ENCODE results near the gene MYO1H.
A peak's percentile ranks its signal among the peaks of the same experiment; 100 is the strongest.

MYO1H gene

DNA sequence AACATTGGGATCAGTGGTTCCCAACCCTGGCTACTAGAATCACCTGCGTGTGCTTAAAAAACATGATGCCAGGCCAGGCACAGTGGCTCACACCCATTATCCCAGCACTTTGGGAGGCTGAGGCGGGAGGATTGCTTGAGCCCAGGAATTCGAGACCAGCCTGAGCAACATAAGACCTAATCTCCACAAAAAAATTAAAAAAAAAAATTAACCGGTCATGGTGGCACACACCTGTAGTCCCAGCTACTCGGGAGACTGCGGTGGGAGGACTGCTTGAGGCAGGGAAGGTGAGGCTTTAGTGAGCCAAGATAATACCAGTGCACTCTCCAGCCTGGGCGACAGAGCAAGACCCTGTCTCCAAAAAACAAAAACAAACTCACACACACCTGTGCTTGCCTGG lies 127.4 kb downstream of the MYO1H start:
- no peak for DNase-seq

DNA sequence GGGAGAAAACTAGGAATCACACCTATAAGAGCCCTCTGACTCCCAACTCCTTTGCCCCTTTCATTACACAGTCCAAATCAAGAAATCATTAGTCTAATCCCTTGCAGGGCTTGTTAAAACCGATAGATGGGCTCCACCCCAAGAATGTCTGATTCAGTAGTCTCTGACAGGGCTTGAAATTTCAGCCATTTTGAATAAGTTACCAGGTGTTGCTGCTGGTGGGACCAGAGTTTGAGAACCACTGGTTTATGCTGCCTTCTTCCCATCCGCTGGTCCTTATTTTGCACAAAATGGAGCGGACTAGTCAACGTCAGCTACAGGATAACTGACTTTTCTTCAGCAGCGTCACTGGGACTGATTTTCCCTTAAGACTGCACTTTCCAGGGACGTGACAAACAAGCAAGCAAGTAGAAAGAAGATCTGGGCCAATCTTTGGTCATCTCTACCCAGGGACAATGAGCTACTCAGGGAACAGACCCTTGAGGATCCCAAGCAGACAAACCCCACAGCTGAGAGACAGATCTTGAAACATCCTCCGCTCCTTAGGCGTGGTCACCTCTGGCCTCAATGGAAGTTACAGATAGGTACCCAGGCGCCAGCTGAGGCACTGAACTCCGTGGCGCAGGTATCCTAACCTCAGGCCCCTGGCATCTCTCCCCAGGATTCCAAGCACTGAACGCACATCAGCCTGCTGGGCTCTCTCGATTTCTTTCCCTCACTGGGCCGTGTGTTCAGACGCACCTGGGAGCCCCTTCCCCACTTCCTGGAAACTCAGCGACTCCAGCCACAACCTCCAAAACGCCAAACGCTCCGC lies 128.5 kb downstream of the MYO1H start:
- DNase-seq: no peak

DNA sequence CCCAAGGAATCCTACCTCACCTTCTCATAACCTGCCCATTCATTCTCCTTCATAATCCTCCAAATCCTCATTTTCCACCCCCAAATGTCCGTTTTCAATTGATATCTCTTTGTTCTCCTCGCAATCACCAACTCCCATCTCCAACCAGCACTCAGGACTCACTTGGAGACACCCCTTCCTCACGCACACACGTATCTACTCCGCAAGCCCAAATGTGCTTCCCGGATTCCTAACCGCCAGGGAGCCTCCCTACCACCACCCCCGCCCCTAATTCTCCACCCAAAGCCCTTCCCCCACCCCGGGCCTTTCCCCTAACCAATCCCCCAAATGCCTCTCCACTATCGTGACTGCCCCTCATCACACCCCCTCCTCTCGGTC lies 129.1 kb downstream of the MYO1H start:
- DNase-seq: no peak

DNA sequence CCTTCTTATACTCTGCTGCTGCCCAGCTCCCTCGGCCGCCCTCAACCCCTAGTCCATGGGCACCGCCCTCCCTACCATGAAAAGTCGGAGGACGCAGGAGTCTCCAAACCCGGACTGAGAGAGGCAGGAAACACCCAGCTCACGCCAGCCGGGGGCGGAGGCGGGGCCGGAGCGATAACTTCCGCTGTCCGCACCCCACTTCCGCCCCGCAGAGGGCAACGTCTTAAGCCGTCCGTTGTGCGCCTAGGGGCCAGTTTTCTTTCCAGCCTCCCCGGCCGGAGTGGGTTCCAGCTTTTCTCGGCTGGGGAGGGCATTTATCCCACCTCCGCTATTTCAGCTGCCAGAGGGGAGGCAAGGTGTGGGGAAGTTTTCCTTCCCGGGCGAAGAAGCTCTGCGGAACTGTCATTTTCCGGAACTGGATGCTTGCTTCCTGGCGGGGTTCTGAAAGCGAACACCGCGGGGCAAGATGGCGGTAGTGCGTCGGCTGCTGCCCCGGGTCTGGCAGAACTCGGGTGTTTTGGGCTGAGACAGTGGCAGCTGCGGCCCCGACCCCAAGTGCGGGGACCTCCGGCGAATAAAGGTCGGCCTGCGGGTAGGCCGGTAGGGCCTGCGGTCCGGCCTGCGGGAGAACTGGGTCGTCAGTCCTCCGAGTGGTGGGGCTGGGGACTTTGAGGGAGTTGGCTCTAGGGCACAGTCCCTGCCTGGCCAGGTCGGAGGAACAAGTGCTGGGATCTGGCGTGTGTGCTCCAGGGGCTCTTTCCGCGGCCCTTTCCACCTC lies 129.7 kb downstream of the MYO1H start, which contains the start of the genes KCTD10 and UBE3B:
KCTD10 (minus strand) TSS at position 116 of the 778 bp plus-strand sequence; CDS start at position 78, 38 bp downstream.
UBE3B (plus strand) TSS at position 450 of the 778 bp plus-strand sequence. CDS start 5,918 bp downstream, outside the sequence.
- peak; percentile 89 for DNase-seq

DNA sequence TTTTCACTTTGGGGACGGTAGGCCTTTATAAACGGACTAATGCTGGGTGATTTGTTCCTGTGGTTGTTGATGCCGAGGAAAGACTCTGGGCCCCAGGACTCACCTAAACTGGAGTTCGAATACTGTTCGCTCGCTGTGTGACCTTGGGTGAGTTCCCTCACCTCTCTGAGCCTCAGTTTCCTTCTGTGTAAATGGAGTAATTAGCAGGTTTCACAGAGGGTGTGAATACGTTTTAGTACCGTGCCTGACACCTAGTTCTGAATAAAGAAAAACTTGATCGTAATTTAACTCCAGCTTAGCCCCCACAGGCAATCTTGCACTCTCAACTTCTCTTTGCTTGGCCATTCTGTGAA lies 130.2 kb downstream of the MYO1H start:
- no peak for DNase-seq

DNA sequence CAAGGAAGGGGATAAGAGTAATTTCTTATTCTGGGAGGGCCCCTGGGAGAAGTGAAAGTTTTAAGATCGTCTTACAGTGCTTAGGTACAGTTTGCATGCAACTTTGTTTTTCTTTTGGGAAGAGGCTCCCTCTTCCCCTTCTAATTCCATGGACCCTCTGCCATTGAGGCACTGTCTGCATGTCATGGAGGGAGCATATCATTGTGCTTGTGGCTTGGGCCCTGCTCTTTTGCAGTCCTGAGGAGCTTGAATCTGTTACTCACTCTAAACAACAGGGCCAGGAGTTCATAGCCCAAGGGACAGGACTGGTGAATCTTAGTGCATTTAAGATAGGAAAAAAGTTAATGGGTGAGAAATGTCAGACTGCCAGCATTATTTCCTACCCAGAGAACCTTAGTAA lies 132.1 kb downstream of the MYO1H start:
- DNase-seq: no peak

DNA sequence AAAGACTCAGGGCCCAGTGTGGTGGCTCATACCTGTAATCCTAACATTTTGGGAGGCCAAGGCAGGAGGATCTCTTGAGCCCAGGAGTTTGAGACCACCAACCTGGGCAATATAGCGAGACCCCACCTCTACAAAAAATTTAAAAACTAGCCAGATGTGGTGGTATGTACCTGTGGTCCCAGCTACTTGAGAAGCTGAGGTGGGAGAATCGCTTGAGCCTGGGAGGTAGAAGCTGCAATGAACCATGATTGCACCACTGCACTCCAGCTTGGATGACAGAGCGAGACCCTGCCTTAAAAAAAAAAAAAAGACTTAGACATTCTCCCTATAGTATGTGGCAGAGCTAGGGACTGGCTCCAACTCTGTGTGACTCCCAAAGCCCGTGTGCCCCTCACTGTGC lies 132.7 kb downstream of the MYO1H start:
- DNase-seq: no peak

DNA sequence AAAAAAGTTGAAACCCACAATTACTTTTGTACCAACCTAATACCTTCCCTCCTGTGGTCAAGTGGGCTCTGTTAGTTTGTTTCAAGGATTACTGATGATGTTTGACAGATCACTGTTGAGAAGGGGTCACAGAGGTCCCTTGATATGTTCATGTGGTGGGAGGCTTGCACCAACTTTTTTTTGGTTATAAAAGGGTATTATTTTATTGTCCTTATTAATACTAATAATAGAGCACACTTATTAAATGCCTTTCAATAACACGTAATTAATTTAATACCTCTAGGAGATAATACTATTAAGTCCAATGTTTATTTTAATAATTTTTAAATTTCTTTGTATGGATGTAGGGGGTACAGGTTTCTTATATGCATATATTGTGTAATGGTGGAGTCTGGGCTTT lies 134.2 kb downstream of the MYO1H start:
- no peak for DNase-seq

DNA sequence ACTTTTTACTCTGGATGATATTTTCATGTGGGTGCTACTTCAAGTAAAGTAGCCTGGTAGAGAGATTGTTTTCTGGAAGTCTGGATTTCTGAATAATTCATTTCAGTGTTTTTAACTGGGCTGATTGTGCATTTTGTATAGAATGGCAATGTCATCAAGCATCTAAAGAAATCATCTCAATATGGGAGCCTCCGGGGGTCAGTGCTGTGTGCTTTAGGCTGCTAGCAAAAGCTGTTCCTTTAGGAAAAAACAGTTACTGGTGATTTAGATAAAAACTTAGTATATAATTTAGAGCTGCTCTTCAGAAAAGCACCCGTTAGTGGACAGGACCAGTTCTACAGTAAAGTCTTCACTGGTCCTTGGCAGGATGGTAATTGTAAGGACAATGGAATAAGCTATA lies 134.8 kb downstream of the MYO1H start:
- DNase-seq: no peak

DNA sequence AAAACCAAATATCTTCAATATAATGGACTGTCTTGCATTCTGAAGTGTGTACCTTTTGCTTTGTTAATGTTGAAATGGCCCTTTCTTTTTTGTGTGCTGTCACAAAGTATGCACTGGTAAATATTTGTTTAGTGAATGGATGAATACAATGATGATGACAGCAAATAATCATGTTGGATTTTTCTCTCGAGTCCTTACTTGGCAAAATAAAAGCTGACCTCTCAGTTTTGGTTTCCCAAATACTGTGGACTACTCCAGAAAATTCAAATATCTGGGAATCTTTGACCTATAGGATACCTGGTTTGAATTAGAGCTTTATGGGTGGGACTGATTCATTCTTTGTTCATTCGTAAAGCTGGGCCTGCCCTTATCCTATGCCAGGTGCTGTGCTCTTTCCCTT lies 135.2 kb downstream of the MYO1H start:
- DNase-seq: no peak

DNA sequence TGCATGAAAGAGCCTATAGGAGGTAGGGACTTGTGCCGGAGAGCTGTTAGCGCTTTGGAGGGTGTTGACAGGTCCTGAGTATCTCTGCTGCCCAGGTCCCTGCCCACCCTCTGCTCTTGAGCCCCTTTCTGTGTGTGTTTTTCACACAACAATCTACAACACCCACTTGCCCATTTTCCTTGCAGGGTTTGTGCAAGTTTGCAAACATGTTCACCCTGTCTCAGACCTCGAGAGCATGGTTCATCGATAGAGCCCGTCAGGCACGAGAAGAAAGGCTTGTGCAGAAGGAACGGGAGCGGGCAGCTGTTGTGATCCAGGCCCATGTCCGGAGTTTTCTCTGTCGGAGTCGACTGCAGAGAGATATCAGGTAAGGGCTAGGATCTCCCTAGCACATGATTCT lies 135.6 kb downstream of the MYO1H start:
- DNase-seq: no peak

DNA sequence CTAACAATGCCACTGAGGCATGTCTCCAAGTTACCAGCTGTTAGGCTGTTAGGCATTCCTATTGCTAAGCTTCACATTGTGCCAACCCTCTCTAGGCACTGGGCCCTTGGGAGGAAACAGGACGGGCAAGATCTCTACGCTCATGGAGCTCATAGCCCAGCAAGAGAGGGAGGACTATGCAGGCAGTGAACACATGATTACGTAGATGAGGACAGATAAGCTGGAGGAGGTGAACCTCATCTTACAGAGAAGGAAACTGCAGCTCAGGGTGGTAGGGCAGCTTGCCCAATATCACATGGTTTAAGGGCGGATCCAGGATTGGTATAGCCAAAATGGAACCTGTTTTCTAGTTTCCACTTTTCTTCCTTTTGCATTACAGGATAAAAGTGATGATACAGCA lies 137.5 kb downstream of the MYO1H start:
- DNase-seq: no peak

DNA sequence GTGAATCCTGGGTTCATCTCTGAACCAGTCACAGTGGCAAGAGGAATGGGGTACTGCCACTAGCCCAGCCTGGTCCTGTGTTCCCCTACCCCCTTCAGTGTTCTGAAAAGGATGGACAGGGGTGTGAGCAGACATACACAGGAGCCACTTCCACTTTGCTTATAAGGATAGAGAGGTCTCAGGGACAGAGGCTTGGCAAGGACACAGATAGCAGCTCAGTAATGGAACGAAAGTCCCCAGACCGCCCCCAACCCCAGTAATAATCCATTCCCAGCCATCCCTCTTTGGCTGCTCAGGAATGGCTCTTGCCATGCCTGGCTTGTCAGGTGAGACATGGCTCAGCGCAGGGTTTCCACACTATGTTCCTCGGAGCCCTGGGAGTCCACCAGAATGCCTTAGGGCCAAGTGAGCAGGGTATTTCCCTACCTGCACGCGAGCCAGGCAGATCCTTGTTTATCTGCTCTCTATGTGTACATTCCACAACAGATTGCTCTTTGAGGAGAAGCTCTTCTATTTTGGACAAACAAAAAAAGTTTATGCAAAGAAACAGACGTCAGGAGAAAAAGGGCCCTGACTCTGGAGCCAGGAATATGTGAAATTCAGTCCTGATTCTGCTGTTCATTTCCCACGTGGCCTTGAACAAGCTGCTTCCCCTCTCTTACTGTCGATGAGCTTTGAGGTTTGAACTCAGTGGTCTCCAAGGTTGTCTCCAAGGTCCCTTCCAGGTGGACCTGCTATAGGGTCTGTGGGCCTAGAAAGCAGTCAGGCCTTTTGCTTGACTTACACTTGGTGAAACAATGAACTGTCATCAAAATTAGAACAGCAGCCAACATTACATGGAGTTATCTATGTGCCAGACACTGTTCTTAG lies 139.7 kb downstream of the MYO1H start:
- no peak for DNase-seq

DNA sequence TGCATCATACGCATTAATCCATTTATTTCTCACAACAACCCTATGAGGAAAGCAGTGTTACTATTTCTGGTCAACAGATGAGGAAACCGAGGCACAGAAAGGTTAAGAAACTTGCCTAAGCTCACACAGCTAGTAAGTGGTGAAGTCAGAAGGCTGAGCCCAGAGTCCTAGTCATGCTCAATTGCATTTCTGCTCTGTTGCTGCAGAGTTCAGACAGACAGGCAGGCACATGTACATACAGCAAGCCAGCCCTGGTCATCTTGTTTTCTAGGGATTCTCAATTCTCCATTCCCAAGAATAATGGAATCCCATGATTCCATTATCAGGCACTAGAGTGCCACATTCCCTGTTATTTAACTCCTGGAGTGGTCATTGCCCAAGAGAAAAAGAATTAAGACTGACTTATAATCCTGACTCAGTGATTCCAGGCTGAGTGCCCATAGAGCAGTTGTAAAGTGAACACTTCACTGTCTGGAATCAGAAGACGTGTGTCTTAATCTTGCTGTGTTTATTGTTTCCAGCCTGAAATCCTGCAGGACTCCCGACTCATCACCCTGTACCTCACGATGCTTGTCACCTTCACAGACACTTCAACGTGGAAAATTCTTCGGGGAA lies 140.5 kb downstream of the MYO1H start:
- DNase-seq: no peak

DNA sequence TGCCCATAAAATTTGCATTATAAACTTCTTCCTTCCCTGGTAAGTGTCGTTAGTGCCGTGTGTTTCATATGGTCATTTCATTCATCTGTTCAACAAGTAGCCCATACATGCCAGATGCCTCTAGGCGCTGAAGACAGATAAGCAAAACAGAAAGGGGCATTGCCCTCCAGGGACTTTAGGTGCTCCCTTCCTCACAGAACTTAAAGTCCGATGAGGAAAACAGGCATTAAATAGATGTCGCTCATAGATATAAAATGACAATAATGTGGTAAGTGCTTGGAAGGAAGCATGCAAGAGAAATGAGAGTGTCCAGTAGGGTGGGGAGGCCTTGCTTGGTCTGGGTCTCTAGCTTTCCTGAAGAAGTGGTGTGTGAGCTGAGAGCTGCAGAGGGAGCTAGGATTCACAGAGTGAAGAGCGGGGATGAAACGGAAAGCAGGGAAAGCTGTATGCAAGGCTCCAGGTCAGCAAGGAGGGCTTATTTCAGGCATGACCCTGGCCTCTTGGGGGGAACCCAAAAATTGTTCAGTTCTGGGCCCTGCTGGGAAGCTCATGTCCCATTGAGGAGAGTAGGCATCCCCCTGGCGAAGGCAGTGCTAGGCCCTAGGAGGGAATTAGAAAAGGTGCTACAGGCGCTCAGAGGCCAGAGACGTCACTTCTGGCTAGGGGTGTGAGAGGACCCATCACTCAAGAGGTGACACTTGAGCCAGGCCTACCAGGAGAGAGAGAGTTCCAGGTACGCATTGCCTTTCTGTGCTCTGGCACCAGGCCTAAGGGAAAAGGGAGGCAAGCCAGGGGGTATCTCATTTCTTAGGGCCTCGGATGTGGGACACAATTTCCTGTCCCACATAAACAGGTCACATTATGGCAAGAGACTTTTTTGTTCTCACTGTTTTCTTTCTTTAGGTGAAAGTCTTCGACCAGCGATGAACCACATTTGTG lies 141.6 kb downstream of the MYO1H start:
- no peak for DNase-seq

DNA sequence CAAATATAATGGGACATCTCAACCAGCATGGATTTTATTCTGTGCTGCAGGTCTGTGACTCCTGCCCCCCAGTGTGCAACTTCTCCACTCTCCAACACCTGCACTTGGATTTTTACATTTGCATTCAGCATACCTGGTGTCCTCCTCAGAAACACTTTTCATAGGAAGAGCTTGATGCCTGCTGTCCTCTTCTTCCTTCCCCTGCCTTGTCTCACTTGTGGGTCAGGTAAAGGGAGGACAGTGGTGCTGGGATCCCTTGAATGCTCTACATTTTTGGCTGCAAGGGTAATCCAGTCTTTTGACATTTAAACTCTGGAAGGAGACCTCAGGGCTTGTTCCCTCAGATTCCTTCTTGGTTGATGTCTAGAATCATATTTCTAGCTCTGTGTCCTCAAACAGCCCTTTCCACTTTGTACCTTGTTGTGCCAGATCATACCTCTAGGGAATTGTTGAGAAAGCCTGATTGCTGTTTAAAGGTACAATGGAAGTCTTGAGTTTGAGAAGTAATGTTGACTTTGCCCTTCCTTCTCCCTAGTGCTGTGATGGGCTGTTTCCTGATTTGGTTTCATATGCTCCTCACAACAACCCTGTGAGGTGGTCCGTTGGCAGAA lies 142.4 kb downstream of the MYO1H start:
- DNase-seq: no peak

DNA sequence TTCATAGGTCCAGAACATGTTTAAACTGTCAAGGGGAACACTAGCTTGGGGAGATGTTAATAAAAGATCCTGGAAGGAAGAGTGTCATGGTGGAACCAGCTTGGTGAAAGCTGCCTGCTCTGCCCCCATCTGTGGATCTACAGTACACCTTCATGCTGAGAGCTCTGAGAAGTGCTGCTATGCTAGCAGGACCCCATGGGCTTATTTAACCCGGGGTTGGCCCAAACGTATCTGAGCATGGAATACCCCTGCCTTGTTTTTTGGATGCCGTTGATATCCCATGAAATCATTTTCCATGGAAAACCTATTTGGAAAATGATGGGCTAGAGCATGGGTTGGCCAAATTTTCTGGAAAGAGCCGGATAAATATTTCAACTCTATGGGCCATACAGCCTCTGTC lies 144.0 kb downstream of the MYO1H start:
- DNase-seq: no peak

DNA sequence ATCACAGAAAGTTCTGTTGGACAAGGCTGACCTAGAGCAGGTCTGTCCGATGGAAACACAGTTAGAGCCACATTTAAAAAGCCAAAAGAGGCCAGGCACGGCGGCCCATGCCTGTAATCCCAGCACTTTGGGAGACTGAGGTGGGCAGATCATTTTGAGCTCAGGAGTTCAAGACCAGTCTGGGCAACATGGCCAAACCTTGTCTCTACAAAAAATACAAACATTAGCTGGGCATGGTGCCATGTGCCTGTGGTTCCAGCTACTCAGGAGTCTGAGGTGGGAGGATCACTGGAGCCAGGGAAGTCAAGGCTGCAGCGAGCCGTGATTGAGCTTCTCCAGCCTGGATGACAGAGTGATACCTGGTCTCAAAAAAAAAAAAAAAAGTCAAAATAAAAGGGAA lies 144.7 kb downstream of the MYO1H start:
- DNase-seq: no peak

DNA sequence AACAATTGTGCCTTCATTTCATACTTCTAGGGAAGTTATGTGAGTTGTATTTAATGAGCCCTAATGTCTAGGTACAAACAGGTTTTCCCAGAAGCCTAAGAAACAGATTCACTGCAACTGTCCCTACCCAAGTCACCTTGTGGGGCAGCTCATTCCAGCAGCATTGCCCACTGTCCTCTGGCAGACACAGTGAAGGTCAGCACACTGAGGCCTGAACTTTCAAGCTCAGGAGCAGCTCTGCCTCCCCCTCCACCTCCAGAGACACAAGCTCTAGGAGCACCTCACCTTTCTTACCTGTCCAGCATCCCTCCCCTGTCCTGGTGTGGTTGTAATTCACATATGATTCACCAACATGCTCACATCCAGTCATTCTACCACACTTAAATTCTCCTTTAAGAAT lies 145.4 kb downstream of the MYO1H start:
- no peak for DNase-seq

DNA sequence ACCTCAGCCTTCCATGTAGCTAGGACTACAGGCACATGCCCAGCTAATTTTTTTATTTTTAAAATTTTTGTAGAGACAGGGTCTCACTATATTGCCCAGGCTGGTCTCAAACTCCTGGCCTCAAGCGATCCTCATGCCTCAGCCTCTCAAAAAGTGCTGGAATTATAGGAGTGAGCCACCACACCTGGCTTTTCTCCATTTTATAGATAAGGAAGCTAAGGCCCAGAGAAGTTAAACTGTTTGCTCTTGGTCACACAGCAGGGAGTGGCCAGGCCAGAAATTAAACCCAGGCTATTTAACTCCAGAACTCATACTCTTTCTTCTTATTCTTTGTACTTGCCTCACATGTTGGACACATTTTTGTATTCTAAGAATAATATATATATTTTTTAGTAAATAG lies 146.2 kb downstream of the MYO1H start:
- no peak for DNase-seq

DNA sequence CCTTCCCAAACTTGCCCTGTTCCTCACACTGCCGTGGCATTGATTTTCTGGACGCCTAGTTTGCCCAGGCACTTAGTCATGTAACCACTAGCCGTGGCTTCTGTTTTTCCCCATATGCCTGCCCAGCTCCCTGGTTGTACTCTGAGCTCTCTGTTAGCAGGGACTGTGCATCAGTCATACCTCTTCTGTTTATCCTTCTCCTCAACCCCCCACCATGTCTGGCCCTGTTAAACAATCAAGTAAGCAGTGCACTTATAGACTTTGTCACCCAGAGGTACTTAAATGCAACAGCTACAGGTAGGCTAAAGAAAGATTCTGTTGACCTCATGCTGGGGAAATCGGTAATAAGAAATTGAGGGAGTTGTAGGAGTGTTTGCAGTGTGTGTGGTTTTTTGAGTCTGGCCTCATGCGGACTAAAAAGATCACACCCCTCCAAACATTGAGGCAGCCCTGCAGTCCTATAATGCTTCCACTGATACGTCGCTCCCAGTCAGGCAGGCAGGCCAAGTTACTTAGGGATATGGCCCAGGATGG lies 146.7 kb downstream of the MYO1H start:
- DNase-seq: no peak

Measured in KG1 (cell line).